Measurements from ENCODE around the gene DLGAP1. TPM values are rescaled to one million over a fixed set of nuclear protein-coding genes. Genes with fewer than 3 reads are reported as not detected.

DLGAP1 gene
- total RNA-seq, 1 donor from 2014 or later = 0.05 TPM

DNA sequence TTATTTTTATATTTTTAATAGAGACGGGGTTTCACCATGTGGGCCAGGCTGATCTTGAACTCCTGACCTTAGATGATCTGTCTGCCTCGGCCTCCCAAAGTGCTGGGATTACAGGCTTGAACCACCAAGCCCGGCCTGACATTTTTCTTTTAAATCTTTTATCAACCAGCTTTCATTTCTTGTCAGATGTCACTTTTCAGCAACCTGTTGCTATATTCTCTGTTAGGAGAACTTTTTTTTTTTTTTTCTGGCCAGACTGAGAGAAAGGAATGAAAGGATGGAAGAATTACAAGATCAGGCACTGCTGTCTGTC lies 858.8 kb downstream of the DLGAP1 start:
- Mint-ChIP-seq H3K27me3 (ENCODE audit: unreplicated experiment) (no peaks in the 10 kb centered on the region), H3K27ac (ENCODE audit: unreplicated experiment) (peak overlapping the region; percentile 98), H3K36me3 (ENCODE audit: unreplicated experiment) (peaks cover 4% of the 10 kb centered on the region), H3K9me3 (ENCODE audit: unreplicated experiment) (no peaks in the 10 kb centered on the region), H3K4me1 (ENCODE audit: unreplicated experiment) (peaks cover 51% of the 10 kb centered on the region), H3K4me3 (ENCODE audit: unreplicated experiment) (peak overlapping the region; percentile 15)
- TF ChIP-seq, protein P1, sequence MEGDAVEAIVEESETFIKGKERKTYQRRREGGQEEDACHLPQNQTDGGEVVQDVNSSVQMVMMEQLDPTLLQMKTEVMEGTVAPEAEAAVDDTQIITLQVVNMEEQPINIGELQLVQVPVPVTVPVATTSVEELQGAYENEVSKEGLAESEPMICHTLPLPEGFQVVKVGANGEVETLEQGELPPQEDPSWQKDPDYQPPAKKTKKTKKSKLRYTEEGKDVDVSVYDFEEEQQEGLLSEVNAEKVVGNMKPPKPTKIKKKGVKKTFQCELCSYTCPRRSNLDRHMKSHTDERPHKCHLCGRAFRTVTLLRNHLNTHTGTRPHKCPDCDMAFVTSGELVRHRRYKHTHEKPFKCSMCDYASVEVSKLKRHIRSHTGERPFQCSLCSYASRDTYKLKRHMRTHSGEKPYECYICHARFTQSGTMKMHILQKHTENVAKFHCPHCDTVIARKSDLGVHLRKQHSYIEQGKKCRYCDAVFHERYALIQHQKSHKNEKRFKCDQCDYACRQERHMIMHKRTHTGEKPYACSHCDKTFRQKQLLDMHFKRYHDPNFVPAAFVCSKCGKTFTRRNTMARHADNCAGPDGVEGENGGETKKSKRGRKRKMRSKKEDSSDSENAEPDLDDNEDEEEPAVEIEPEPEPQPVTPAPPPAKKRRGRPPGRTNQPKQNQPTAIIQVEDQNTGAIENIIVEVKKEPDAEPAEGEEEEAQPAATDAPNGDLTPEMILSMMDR (IDR thresholded peaks at IDR 0.05) = no peak
- DNase-seq (ENCODE audit: extremely low spot score, unreplicated experiment) = no peak

GRCh38 chr18:3595369-3596273 lies 859.5 kb downstream of the DLGAP1 start:
- Mint-ChIP-seq H3K27me3 (ENCODE audit: unreplicated experiment) (no peaks in the 10 kb centered on the region), H3K9me3 (ENCODE audit: unreplicated experiment) (no peaks in the 10 kb centered on the region), H3K4me3 (ENCODE audit: unreplicated experiment) (peak overlapping the region; percentile 74), H3K27ac (ENCODE audit: unreplicated experiment) (peak overlapping the region; percentile 98), H3K36me3 (ENCODE audit: unreplicated experiment) (peaks cover 4% of the 10 kb centered on the region), H3K4me1 (ENCODE audit: unreplicated experiment) (peaks cover 51% of the 10 kb centered on the region)
- TF ChIP-seq, protein P1 (IDR thresholded peaks at IDR 0.05) = no peak
- DNase-seq (ENCODE audit: extremely low spot score, unreplicated experiment) = no peak

DNA sequence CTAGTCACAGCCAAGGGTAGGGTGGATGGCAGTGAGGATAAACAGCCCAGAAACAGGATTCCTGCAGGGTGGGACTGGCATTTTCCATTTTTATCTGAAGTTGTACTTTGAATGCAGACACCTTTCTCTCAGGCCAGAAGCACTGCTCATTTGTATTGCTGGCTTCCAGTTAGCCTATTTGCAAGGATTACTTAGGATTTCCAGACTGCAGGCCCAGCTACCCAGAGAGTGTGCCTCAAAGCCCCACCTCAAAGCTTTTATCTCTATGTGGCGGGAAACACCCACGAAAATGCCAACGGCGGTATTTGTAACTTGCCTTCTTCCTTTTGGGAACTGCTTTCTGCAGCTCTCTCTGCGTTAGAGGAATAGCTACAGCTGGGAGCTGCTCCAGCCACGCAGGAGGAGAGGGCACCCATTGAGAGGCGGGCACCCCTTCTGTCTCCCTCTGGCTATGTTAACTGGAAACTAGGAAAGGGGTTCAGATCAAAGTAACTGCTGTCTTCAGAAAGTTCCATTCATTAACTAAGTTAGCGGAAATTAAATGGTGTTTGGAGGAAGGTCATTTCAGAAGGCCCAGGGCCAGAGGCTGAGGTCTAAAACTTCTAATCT lies 860.2 kb downstream of the DLGAP1 start:
- DNase-seq (ENCODE audit: extremely low spot score, unreplicated experiment) = no peak
- Mint-ChIP-seq H3K27ac (ENCODE audit: unreplicated experiment) (peak overlapping the region; percentile 98), H3K4me1 (ENCODE audit: unreplicated experiment) (peaks cover 51% of the 10 kb centered on the region)

DNA sequence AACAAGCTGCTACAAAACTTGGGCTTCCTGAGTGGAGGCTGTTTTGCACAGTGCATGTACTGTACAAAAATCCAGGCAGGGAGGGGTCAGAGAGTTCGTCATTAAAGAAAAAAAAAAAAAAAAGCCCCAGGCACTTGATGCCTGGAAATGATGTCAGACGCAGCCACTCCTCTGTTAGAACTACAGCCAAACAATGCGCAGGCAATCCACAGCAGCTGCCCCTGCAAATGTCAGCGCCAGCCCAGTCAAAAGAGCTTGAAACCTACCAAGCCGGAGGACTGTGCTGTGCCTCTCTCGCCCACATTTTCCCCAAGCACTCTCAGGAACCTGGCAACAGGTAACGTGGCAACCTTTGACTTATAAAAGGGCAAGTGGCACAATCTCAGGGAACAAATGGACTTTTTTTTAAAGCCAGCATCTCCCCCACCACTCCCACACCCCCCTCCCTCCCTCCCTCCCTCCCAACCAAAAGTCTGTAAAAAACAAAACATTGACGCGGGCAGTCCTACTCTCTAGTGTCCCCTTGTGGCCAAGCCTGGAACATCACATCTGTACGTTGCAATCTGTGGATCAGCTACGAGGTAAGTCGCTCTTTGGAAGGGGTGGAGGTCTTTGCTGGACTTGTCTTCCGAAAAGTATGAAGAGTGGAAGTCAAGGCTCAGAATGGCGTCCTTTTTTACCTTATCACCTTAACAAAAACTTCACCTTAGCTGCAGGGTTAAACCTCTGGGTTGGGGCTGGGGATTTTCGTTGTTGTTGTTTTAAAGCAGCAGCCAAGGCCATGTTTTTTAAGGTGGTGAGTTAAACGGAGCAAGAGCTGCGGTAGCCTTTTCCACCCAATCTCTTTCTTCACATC lies 861.0 kb downstream of the DLGAP1 start:
- Mint-ChIP-seq H3K27me3 (ENCODE audit: unreplicated experiment) (no peaks in the 10 kb centered on the region), H3K4me1 (ENCODE audit: unreplicated experiment) (peaks cover 51% of the 10 kb centered on the region), H3K9me3 (ENCODE audit: unreplicated experiment) (no peaks in the 10 kb centered on the region), H3K27ac (ENCODE audit: unreplicated experiment) (peak overlapping the region; percentile 98), H3K36me3 (ENCODE audit: unreplicated experiment) (peaks cover 4% of the 10 kb centered on the region), H3K4me3 (ENCODE audit: unreplicated experiment) (peak overlapping the region; percentile 74)
- peak; percentile 95 for DNase-seq (ENCODE audit: extremely low spot score, unreplicated experiment)
- TF ChIP-seq, protein P1 (IDR thresholded peaks at IDR 0.05) = peak; percentile 79

More for the DNA sequence above, 860.2 kb downstream of the DLGAP1 start:
- peaks cover 4% of the 10 kb centered on the region for H3K36me3 Mint-ChIP-seq (ENCODE audit: unreplicated experiment)
- H3K9me3 Mint-ChIP-seq (ENCODE audit: unreplicated experiment) = no peaks in the 10 kb centered on the region
- H3K4me3 Mint-ChIP-seq (ENCODE audit: unreplicated experiment) = peak overlapping the region; percentile 74
- no peaks in the 10 kb centered on the region for H3K27me3 Mint-ChIP-seq (ENCODE audit: unreplicated experiment)
- TF ChIP-seq, protein P1 (IDR thresholded peaks at IDR 0.05) = no peak
